ENCODE measurements around the gene HEXD. TPM values are rescaled to one million over a fixed set of nuclear protein-coding genes. Genes with fewer than 3 reads are reported as not detected.

HEXD gene
- total and polyA plus RNA-seq, 4 donors, result 5.6 to 19.9 (median 12.2) TPM

- no peak overlapping the region for H3K27ac ChIP-seq (ENCODE audit: low read depth in 1 of 2, low read length in 2 of 2)
- no peaks in the 10 kb centered on the region for H3K27me3 ChIP-seq (ENCODE audit: control insufficient read depth in 4 of 4, insufficient read depth in 4 of 4, low read length in 3 of 4)
- H3K9ac ChIP-seq (ENCODE audit: low read depth in 1 of 2, low read length in 2 of 2), result no peak overlapping the region
- no peak overlapping the region for H3K4me3 ChIP-seq (ENCODE audit: low read depth in 1 of 3, low read length in 3 of 3)
- 92% methylated on average over 11 of the region's 11 CpGs for WGBS
- H3K36me3 ChIP-seq (ENCODE audit: control insufficient read depth in 4 of 4, insufficient read depth in 3 of 4, low read depth in 1 of 4, low read length in 3 of 4), result peaks cover 5 to 45% (median 14%) of the 10 kb centered on the region in 4 donors
- H3K4me1 ChIP-seq (ENCODE audit: control insufficient read depth in 4 of 4, insufficient read depth in 4 of 4, low read length in 3 of 4), result no peaks in the 10 kb centered on the region
- TF ChIP-seq RAD21 (IDR thresholded peaks at IDR 0.05) (no peak), HNF4A (conservative IDR thresholded peaks at IDR 0.05) (no peak), SP1 (IDR thresholded peaks at IDR 0.05) (no peak), NR2F2 (IDR thresholded peaks at IDR 0.05) (no peak)
- no peaks in the 10 kb centered on the region for H3K9me3 ChIP-seq (ENCODE audit: control insufficient read depth in 4 of 4, low read length in 3 of 4)
- no peak for DNase-seq (ENCODE audit: low spot score)
Observed at GRCh38 chr17:82474223-82475010, 56.3 kb downstream of the HEXD start.

GRCh38 chr17:82475458-82475857 is 57.3 kb downstream of the HEXD start:
- H3K4me1 ChIP-seq (ENCODE audit: control insufficient read depth in 4 of 4, insufficient read depth in 4 of 4, low read length in 3 of 4), result no peaks in the 10 kb centered on the region

More at GRCh38 chr17:82475458-82475857, 57.3 kb downstream of the HEXD start:
- no peak overlapping the region for H3K4me3 ChIP-seq (ENCODE audit: low read depth in 1 of 3, low read length in 3 of 3)
- no peak overlapping the region for H3K9ac ChIP-seq (ENCODE audit: low read depth in 1 of 2, low read length in 2 of 2)
- 93% methylated on average over 8 of the region's 8 CpGs for WGBS
- TF ChIP-seq HNF4G (IDR thresholded peaks at IDR 0.05) (no peak), NR2F2 (IDR thresholded peaks at IDR 0.05) (no peak), ATF3 (IDR thresholded peaks at IDR 0.05) (no peak), FOXA1 (IDR thresholded peaks at IDR 0.05) (no peak), GABPA (IDR thresholded peaks at IDR 0.05 in 1 of 2, conservative IDR thresholded peaks at IDR 0.05 in 1 of 2) (no peak), RXRA (IDR thresholded peaks at IDR 0.05) (no peak), HNF4A (conservative IDR thresholded peaks at IDR 0.05) (no peak), REST (IDR thresholded peaks at IDR 0.05) (no peak), YY1 (IDR thresholded peaks at IDR 0.05) (no peak), FOXA2 (IDR thresholded peaks at IDR 0.05) (no peak), EGR1 (IDR thresholded peaks at IDR 0.05; ENCODE audit: low read depth in 2 of 2) (no peak), CTCF (IDR thresholded peaks at IDR 0.05; ENCODE audit: low read depth, low read length, missing input control) (no peak), RAD21 (IDR thresholded peaks at IDR 0.05) (no peak), ZBTB33 (IDR thresholded peaks at IDR 0.05) (no peak)
- TF ChIP-seq, protein P1, sequence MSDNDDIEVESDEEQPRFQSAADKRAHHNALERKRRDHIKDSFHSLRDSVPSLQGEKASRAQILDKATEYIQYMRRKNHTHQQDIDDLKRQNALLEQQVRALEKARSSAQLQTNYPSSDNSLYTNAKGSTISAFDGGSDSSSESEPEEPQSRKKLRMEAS (IDR thresholded peaks at IDR 0.05), result no peak
- no peaks in the 10 kb centered on the region for H3K27me3 ChIP-seq (ENCODE audit: control insufficient read depth in 4 of 4, insufficient read depth in 4 of 4, low read length in 3 of 4)
- no peak overlapping the region for H3K27ac ChIP-seq (ENCODE audit: low read depth in 1 of 2, low read length in 2 of 2)
- H3K9me3 ChIP-seq (ENCODE audit: control insufficient read depth in 4 of 4, low read length in 3 of 4), result no peaks in the 10 kb centered on the region
- H3K36me3 ChIP-seq (ENCODE audit: control insufficient read depth in 4 of 4, insufficient read depth in 3 of 4, low read depth in 1 of 4, low read length in 3 of 4), result peaks cover 9 to 50% (median 17%) of the 10 kb centered on the region in 4 donors
- no peak for DNase-seq (ENCODE audit: low spot score)

Data from liver (tissue), 9 donors.